Choroid plexus epithelial cell (primary cell): ENCODE measurements around the gene SERTAD2.

Source experiments
- DNase-seq: peaks from one replicate; pipeline ENCODE4 v3.0.0-alpha.2; 2010; ENCODE audit warnings: low read depth
- H3K4me3 ChIP-seq: 2 replicates; pipeline ENCODE4 v1.5.1; 2011; ENCODE audit warnings: low read depth, mild to moderate bottlenecking, control low read depth, low read length, moderate library complexity
- CTCF ChIP-seq: conservative IDR thresholded peaks from 2 replicates; pipeline ENCODE4 v1.5.1; 2011; ENCODE audit warnings: low read depth, mild to moderate bottlenecking, control low read depth, inconsistent platforms, low read length, moderate library complexity

Gene SERTAD2

DNA sequence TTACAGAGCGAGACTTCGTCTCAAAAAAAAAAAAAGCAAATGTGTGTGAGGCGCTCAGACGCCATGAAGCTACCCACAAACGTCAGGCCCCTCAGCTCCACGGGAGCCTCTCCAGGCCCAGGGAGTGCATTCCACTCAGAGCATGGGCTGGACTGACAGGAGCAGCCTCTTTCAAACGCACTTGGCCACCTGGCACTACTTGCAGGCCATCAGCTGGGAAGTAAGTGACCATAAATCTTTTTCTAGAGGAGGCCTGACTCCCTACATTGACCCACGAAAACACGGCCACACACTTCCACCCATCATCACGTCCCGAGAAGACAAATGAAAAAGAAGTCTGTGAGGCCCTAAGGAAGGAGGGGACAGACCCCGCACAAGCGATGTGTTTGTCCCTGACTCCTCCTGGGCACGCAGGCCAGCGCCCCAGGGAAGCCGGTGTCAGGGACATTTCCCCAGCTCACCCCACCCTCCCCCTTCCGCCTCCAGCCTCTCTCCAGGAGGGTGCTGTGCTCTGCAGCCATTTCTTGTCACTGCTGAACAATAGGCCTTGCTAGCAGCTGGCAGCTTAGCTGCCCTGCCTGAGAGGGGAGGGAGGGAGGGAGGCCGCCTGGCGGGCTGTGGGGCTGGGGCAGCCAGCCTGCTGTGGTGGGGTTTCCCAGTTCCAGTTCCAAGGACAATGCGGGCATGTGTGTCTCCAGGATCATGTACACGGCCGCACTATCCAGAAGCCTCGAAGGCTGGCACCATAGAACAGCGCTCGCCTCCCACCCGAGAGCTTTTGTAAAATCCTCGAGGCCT is 26.6 kb downstream of the SERTAD2 start:
- no peak for TF ChIP-seq CTCF
- no peak for DNase-seq
- no peak overlapping the region for H3K4me3 ChIP-seq

- H3K4me3 ChIP-seq, result no peak overlapping the region
- no peak for DNase-seq
- TF ChIP-seq CTCF, result no peak
Measured at GRCh38 chr2:64626146-64626809, 27.4 kb downstream of the SERTAD2 start.

DNA sequence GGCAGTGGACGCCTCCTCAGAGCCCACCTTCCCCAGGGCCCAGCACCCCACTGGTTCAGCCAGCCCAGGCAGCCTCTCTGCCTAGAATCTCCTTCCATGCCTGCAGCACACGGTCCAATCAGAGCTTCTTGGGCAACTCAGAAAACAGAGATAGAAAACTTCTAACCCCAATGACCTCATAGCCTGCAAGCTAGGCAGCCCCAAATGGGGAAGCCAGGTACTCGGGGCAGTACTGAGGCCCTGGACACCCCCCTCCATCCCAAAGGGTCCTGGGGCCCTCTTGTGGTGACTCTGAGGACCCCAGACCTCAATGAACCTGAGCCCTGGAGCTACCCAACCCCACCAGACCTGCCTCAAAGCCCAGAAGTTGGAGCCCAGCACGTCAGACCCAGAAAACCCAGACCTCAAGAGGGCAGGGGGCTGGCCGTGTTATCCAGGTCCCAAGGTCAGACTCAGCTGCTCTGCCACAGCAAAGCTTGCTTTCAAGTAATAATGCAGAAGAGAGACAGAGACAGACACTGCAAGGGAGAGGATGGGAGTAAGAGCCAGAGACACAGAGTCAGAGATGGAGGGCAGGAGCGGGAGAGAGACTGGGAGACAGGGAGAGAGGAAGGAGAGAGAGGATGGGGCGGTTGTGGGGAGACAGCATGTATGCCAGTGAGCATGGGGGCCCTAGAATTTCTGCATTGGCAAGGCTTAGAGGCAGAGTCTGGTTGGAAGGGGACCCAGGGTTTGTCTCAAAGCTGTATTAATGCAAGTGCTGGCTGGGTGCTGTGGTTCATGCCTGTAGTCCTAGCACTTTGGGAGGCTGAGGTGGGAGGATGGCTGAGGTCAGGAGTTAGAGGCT is 28.2 kb downstream of the SERTAD2 start:
- DNase-seq, result no peak
- no peak for TF ChIP-seq CTCF
- H3K4me3 ChIP-seq, result no peak overlapping the region

DNA sequence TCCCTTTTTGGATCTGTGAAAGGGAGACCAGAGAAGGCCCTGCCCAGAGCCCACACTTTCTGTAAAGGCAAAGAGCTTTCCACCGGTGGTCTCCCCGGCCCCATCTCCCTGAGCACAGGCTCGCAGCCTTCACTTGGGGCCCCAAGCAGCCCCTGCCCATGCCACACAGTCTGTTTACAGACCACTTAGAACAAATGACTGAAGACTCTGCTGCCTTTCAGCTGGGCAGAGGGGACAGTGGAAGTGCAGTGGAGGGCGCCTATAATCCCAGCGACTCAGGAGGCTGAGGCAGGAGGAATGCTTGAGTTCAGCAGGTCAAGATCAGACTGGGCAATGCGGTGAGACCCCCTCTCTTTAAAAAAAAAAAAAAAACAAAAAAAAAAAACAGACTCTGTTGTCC is 28.9 kb downstream of the SERTAD2 start:
- no peak for TF ChIP-seq CTCF
- no peak for DNase-seq
- no peak overlapping the region for H3K4me3 ChIP-seq

DNA sequence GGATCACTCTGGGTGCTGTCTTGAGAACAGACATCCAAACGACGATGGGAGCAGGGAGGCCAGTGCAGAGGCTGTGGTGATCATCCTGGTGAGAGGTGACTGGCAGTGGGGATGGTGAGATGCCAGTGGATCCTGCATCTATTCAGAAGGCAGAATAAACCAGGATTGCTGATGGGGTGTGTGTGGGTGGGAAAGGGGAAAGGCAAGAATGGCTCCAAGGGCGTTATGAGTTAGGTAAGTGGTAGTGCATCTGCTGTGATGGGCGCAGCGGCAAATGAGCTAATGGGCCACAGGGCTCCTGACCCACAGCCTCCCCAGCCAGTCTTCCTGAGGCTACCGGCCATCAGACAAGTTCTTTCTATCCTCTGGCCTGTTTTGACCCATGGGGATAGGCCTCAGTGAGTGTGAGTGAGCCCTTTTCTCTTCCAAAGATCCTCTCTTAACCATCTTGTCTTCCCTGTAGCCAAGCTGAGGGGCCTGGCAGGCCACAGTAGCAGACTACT is 29.6 kb downstream of the SERTAD2 start:
- TF ChIP-seq CTCF, result no peak
- DNase-seq, result no peak
- no peak overlapping the region for H3K4me3 ChIP-seq

DNA sequence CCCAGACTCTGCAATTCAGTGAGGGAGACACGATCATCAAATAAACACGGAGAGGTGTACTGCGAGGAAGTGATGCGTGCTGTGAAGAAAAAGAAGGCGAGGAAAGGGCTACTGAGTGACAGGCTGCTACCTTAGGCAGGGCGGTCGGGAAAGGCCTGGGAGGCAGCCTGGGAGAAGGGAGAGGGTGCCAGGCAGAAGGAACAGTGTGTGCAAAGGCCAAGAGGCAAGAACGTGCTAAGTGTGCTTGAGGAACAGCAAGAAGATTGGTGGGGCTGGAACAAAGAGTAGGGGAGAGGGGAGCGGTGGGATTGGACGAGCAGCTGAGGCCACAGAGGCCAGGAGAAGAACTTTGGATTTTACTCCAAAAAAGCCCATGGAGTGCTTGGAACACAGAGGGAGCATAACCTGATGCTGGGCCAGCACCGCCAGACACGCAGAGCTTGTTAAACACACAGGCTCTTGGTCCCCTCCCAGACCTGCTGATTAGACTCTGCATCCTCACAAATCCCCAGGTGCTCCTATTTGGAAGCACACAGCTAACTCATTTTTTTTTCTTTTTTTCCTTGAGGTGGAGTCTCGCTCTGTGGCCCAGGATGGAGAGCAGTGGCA is 30.4 kb downstream of the SERTAD2 start:
- DNase-seq, result no peak
- H3K4me3 ChIP-seq, result no peak overlapping the region
- TF ChIP-seq CTCF, result no peak
